ENCODE measurements around the gene NXPE1.

The NXPE1 gene

DNA sequence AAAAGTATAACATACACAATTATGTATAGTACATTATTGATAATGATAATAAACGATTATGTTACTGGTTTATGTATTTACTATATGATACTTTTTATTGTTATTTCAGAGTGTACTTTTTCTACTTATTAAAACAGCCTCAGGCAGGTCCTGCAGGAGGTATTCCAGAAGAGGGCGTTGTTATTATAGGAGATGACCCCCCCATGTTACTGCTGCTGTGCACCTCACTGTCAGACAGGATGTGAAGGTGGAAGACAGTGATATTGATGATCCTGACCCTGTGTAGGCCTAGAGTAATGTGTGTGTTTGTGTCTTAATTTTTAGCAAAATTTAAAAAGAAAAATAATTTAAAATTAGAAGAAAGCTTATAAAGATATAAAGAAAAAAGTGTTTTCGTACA lies 62.8 kb downstream of the NXPE1 start:
- Histone ChIP-seq H3K36me3 (ENCODE audit: control insufficient read depth, insufficient read depth, low read length) (no peaks in the 10 kb centered on the region), H3K27ac (ENCODE audit: low read depth, low read length) (no peak overlapping the region), H3K9me3 (ENCODE audit: control insufficient read depth, insufficient read depth, low read depth, low read length) (no peaks in the 10 kb centered on the region), H3K4me3 (ENCODE audit: low read depth, low read length) (no peak overlapping the region), H3K27me3 (ENCODE audit: control insufficient read depth, insufficient read depth, low read length) (no peaks in the 10 kb centered on the region), H3K9ac (ENCODE audit: low read length) (no peak overlapping the region), H3K4me1 (ENCODE audit: control insufficient read depth, insufficient read depth, low read length) (no peaks in the 10 kb centered on the region)

DNA sequence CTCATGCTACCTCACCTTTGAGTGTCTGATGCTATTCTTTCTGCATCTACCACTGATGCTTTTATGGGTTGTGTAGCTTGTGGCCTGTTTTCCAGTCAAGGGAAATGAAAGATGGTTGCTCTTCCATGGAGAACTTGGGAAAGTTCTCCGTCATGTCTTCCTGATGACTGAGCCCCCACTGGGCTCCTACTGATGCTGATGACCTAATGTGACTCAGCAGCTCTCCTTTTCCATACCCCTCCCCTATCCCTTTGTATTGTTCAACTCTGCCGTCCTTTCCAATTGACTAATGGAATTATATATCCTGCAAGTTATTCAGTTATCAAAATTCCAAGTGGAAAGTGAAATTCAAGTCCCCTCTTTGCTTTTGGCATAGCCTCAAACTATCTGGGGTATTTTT lies 75.8 kb downstream of the NXPE1 start:
- no peaks in the 10 kb centered on the region for H3K27me3 ChIP-seq (ENCODE audit: control insufficient read depth, insufficient read depth, low read length)
- no peak overlapping the region for H3K27ac ChIP-seq (ENCODE audit: low read depth, low read length)
- peaks cover 52% of the 10 kb centered on the region for H3K4me1 ChIP-seq (ENCODE audit: control insufficient read depth, insufficient read depth, low read length)

DNA sequence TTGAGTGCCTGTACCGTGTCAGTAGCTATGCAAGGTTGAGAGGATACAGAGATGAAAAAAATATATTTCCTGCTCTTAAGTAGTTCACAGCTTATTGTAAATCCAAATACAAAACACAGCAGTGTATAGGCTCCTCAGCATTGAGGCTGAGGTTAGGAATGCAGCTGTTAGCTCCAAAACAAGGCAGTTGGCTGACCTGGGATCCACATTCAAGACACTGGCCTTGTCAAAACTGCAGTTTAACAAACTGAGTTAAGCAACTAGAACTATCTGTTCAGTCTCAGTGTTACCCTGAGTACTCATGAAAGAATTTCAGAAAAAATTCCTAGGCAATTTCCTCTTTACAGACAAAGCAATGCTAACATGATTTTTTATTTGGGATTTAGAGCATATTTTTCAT lies 77.6 kb downstream of the NXPE1 start:
- Histone ChIP-seq H3K27ac (ENCODE audit: low read depth, low read length) (no peak overlapping the region), H3K36me3 (ENCODE audit: control insufficient read depth, insufficient read depth, low read length) (no peaks in the 10 kb centered on the region), H3K4me1 (ENCODE audit: control insufficient read depth, insufficient read depth, low read length) (peaks cover 68% of the 10 kb centered on the region), H3K9ac (ENCODE audit: low read length) (no peak overlapping the region), H3K9me3 (ENCODE audit: control insufficient read depth, insufficient read depth, low read depth, low read length) (peaks cover 5% of the 10 kb centered on the region), H3K4me3 (ENCODE audit: low read depth, low read length) (no peak overlapping the region), H3K27me3 (ENCODE audit: control insufficient read depth, insufficient read depth, low read length) (no peaks in the 10 kb centered on the region)

More for the DNA sequence above, 75.8 kb downstream of the NXPE1 start:
- H3K9me3 ChIP-seq (ENCODE audit: control insufficient read depth, insufficient read depth, low read depth, low read length), result peaks cover 5% of the 10 kb centered on the region
- H3K36me3 ChIP-seq (ENCODE audit: control insufficient read depth, insufficient read depth, low read length), result no peaks in the 10 kb centered on the region
- H3K4me3 ChIP-seq (ENCODE audit: low read depth, low read length), result no peak overlapping the region
- H3K9ac ChIP-seq (ENCODE audit: low read length), result no peak overlapping the region

DNA sequence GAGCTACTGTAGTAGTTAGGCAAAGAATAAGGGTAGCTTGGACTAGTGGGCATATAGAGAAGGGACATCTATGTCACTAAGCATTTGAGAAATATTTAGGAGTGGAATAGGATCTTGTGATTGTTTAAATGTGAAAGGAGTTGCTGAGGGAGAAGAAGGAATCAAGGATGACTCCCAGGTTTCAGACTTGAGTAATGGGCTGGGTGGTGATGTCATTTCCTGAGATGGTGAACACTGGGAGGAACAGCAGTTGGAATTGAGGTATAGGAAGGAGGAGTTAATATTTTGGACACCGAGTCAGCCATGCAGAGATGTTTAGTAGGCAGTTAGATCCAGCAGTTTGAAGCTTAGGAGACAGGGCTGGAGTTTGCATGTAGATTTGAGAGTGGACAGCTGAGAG lies 80.3 kb downstream of the NXPE1 start:
- peaks cover 6% of the 10 kb centered on the region for H3K9me3 ChIP-seq (ENCODE audit: control insufficient read depth, insufficient read depth, low read depth, low read length)
- peaks cover 5% of the 10 kb centered on the region; the same call in 1 of the 2 replicates for H3K36me3 ChIP-seq (ENCODE audit: control insufficient read depth, insufficient read depth, low read length)
- H3K4me1 ChIP-seq (ENCODE audit: control insufficient read depth, insufficient read depth, low read length), result peaks cover 72% of the 10 kb centered on the region
- H3K27me3 ChIP-seq (ENCODE audit: control insufficient read depth, insufficient read depth, low read length), result no peaks in the 10 kb centered on the region
- peak overlapping the region; percentile 96 for H3K27ac ChIP-seq (ENCODE audit: low read depth, low read length)
- H3K9ac ChIP-seq (ENCODE audit: low read length), result peak overlapping the region; percentile 57
- no peak overlapping the region for H3K4me3 ChIP-seq (ENCODE audit: low read depth, low read length)

DNA sequence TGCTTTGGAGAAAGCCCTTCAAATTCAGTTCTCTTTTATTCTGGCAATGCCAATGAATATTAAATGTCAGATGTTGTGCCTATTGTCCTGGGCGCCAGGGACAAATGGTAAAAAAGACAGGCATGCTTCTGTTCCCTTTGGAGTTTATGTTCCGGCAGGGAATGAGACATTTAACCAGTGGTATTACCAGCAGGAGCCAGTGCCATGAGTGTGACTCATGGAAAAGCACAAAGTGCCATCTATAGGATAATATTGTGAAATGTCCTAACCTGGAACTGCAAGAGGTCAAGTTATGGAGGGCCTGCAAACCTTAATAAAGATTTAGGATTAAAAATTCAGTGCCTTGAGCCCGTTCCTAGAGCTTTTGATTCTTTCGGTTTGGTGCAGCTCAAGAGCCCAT lies 80.9 kb downstream of the NXPE1 start:
- H3K9ac ChIP-seq (ENCODE audit: low read length), result peak overlapping the region; percentile 57
- peaks cover 9% of the 10 kb centered on the region for H3K9me3 ChIP-seq (ENCODE audit: control insufficient read depth, insufficient read depth, low read depth, low read length)
- H3K36me3 ChIP-seq (ENCODE audit: control insufficient read depth, insufficient read depth, low read length), result peaks cover 5% of the 10 kb centered on the region; the same call in 1 of the 2 replicates
- peak overlapping the region; percentile 13; the same call in 1 of the 2 replicates for H3K4me3 ChIP-seq (ENCODE audit: low read depth, low read length)
- H3K27ac ChIP-seq (ENCODE audit: low read depth, low read length), result peak overlapping the region; percentile 96
- H3K4me1 ChIP-seq (ENCODE audit: control insufficient read depth, insufficient read depth, low read length), result peaks cover 71% of the 10 kb centered on the region
- H3K27me3 ChIP-seq (ENCODE audit: control insufficient read depth, insufficient read depth, low read length), result no peaks in the 10 kb centered on the region

DNA sequence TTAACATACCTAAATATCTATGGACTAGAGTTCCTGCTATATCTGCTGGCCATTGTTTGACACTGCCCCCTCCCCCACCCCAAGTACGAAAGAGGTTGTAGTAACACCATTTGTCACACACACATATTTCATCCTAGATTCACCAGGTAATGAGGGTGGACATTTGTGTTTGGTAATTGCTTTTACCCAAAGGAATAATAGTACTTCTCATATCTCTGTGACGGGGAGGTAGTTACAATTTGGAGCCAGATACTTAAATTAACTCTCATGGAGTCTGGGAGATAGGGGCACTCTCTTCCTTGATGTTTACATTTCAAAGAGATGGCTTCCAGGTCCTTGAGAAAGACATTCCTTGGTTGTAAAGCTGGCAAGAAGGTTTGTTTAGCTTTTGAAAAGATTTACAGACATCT lies 81.7 kb downstream of the NXPE1 start:
- no peaks in the 10 kb centered on the region for H3K27me3 ChIP-seq (ENCODE audit: control insufficient read depth, insufficient read depth, low read length)
- H3K4me3 ChIP-seq (ENCODE audit: low read depth, low read length), result peak overlapping the region; percentile 43
- H3K27ac ChIP-seq (ENCODE audit: low read depth, low read length), result peak overlapping the region; percentile 96
- H3K9me3 ChIP-seq (ENCODE audit: control insufficient read depth, insufficient read depth, low read depth, low read length), result peaks cover 11% of the 10 kb centered on the region
- peaks cover 5% of the 10 kb centered on the region; the same call in 1 of the 2 replicates for H3K36me3 ChIP-seq (ENCODE audit: control insufficient read depth, insufficient read depth, low read length)
- H3K9ac ChIP-seq (ENCODE audit: low read length), result peak overlapping the region; percentile 57
- H3K4me1 ChIP-seq (ENCODE audit: control insufficient read depth, insufficient read depth, low read length), result peaks cover 65% of the 10 kb centered on the region

DNA sequence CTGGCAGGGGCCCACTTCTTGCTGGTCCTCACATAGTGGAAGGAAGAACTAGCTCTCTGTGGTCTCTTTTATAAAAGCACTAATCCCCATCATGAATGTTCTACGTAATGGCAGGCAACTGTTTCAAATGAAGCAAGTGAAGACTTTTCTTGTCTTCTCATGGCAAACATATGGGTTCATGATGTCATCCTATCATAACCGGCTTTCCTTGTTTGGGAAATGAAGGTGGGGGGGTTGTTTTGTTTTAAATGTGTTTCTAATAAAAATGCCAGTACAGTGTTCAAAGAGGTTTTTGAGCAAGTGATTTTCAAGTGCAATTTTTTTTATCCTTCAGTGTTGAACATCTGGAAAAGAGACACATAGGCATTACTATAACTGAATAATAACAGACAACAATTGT lies 87.0 kb downstream of the NXPE1 start:
- H3K4me3 ChIP-seq (ENCODE audit: low read depth, low read length), result no peak overlapping the region
- H3K27ac ChIP-seq (ENCODE audit: low read depth, low read length), result no peak overlapping the region
- no peak overlapping the region for H3K9ac ChIP-seq (ENCODE audit: low read length)

More for the DNA sequence above, 87.0 kb downstream of the NXPE1 start:
- Histone ChIP-seq H3K4me1 (ENCODE audit: control insufficient read depth, insufficient read depth, low read length) (peaks cover 14% of the 10 kb centered on the region), H3K9me3 (ENCODE audit: control insufficient read depth, insufficient read depth, low read depth, low read length) (peaks cover 12% of the 10 kb centered on the region; the same call in 1 of the 2 replicates), H3K27me3 (ENCODE audit: control insufficient read depth, insufficient read depth, low read length) (no peaks in the 10 kb centered on the region), H3K36me3 (ENCODE audit: control insufficient read depth, insufficient read depth, low read length) (peaks cover 5% of the 10 kb centered on the region; the same call in 1 of the 2 replicates)
